ENCODE measurements around the gene COL4A6. TPM values are rescaled to one million over a fixed set of nuclear protein-coding genes. Genes with fewer than 3 reads are reported as not detected.

Gene COL4A6
- total and polyA plus RNA-seq, 2 experiments from 2014 or later = 4.0 to 12.9 TPM

GRCh38 chrX:108312011-108312410, 126.2 kb downstream of the COL4A6 start:
- no peaks in the 10 kb centered on the region for H3K9me2 ChIP-seq (replicated peaks; ENCODE audit: insufficient read depth)
- 36% methylated on average over 1 of the region's 1 CpG for WGBS (ENCODE audit: low lambda C conversion rate, missing lambda C conversion rate)
- no peaks in the 10 kb centered on the region for H3K9me3 ChIP-seq (ENCODE audit: low read depth)
- H3K27ac ChIP-seq = no peak overlapping the region
- TF ChIP-seq EZH2 (IDR thresholded peaks at IDR 0.05; ENCODE audit: borderline replicate concordance) (no peak), EZH2phosphoT487 (IDR thresholded peaks at IDR 0.05; ENCODE audit: low read depth, severe bottlenecking, unreplicated experiment) (no peak), CTCF (IDR thresholded peaks at IDR 0.05; ENCODE audit: poor library complexity) (no peak)
- no peaks in the 10 kb centered on the region for H3K27me3 ChIP-seq
- no peak overlapping the region for H2AFZ ChIP-seq
- no peak for DNase-seq (ENCODE audit: low spot score)
- no peaks in the 10 kb centered on the region for H4K20me1 ChIP-seq (ENCODE audit: insufficient read depth, poor library complexity, severe bottlenecking)
- no peak overlapping the region for H3K4me2 ChIP-seq
- H3K4me3 ChIP-seq = no peak overlapping the region
- no peaks in the 10 kb centered on the region for H3K36me3 ChIP-seq (replicated peaks; ENCODE audit: insufficient read depth, low read depth)
- no peaks in the 10 kb centered on the region for H3K4me1 ChIP-seq (ENCODE audit: insufficient read depth)
- H3K79me2 ChIP-seq = no peaks in the 10 kb centered on the region

GRCh38 chrX:108310506-108310905, 127.7 kb downstream of the COL4A6 start:
- Histone ChIP-seq H3K9me2 (replicated peaks; ENCODE audit: insufficient read depth) (no peaks in the 10 kb centered on the region), H3K36me3 (replicated peaks; ENCODE audit: insufficient read depth, low read depth) (no peaks in the 10 kb centered on the region), H3K9me3 (ENCODE audit: low read depth) (no peaks in the 10 kb centered on the region), H3K4me3 (no peak overlapping the region), H3K79me2 (no peaks in the 10 kb centered on the region), H3K27me3 (no peaks in the 10 kb centered on the region), H3K27ac (peak overlapping the region; percentile 79), H3K4me1 (ENCODE audit: insufficient read depth) (no peaks in the 10 kb centered on the region), H4K20me1 (ENCODE audit: insufficient read depth, poor library complexity, severe bottlenecking) (no peaks in the 10 kb centered on the region), H3K4me2 (no peak overlapping the region), H2AFZ (no peak overlapping the region)
- WGBS (ENCODE audit: low lambda C conversion rate, missing lambda C conversion rate) = 55% methylated on average over 1 of the region's 1 CpG
- TF ChIP-seq CTCF (IDR thresholded peaks at IDR 0.05; ENCODE audit: poor library complexity) (no peak), EZH2phosphoT487 (IDR thresholded peaks at IDR 0.05; ENCODE audit: low read depth, severe bottlenecking, unreplicated experiment) (no peak), EZH2 (IDR thresholded peaks at IDR 0.05; ENCODE audit: borderline replicate concordance) (no peak)
- no peak for DNase-seq (ENCODE audit: low spot score)

- H3K79me2 ChIP-seq = no peaks in the 10 kb centered on the region
- H3K27ac ChIP-seq = peak overlapping the region; percentile 81
- H2AFZ ChIP-seq = no peak overlapping the region
- no peaks in the 10 kb centered on the region for H3K9me2 ChIP-seq (replicated peaks; ENCODE audit: insufficient read depth)
- no peaks in the 10 kb centered on the region for H3K27me3 ChIP-seq
- 39% methylated on average over 4 of the region's 4 CpGs for WGBS (ENCODE audit: low lambda C conversion rate, missing lambda C conversion rate)
- no peak overlapping the region for H3K4me2 ChIP-seq
- no peaks in the 10 kb centered on the region for H4K20me1 ChIP-seq (ENCODE audit: insufficient read depth, poor library complexity, severe bottlenecking)
- H3K4me1 ChIP-seq (ENCODE audit: insufficient read depth) = no peaks in the 10 kb centered on the region
- DNase-seq (ENCODE audit: low spot score) = peak; percentile 39
- H3K36me3 ChIP-seq (replicated peaks; ENCODE audit: insufficient read depth, low read depth) = no peaks in the 10 kb centered on the region
- no peak overlapping the region for H3K4me3 ChIP-seq
- no peaks in the 10 kb centered on the region for H3K9me3 ChIP-seq (ENCODE audit: low read depth)
- no peak for TF ChIP-seq EZH2 (IDR thresholded peaks at IDR 0.05; ENCODE audit: borderline replicate concordance)
- no peak for TF ChIP-seq EZH2phosphoT487 (IDR thresholded peaks at IDR 0.05; ENCODE audit: low read depth, severe bottlenecking, unreplicated experiment)
- TF ChIP-seq CTCF (IDR thresholded peaks at IDR 0.05; ENCODE audit: poor library complexity) = no peak
These were observed 129.1 kb downstream of the COL4A6 start for GRCh38 chrX:108309144-108309543.

Data from hepatocyte (in vitro differentiated cells).